Colonic mucosa (tissue), 4 donors: ENCODE measurements around the gene STRIT1. TPM values are rescaled to one million over a fixed set of nuclear protein-coding genes. Genes with fewer than 3 reads are reported as not detected.

Experiments
- DNase-seq: peaks from one replicate; pipeline ENCODE4 v3.0.0-alpha.2; 2020
- H3K27ac ChIP-seq: fragments of 200-600 bp; one replicate; pipeline ENCODE4 v1.8.0; 2021
- H3K27me3 ChIP-seq: fragments of 200-600 bp; one replicate; pipeline ENCODE4 v1.8.0; 2021
- H3K36me3 ChIP-seq: fragments of 200-600 bp; one replicate; pipeline ENCODE4 v1.8.0; 2021
- H3K4me1 ChIP-seq: fragments of 200-600 bp; one replicate; pipeline ENCODE4 v1.8.0; 2021; ENCODE audit warnings: mild to moderate bottlenecking
- H3K4me3 ChIP-seq: fragments of 200-600 bp; one replicate; pipeline ENCODE4 v1.8.0; 2021
- H3K9ac ChIP-seq, 2 donors: one replicate each; pipeline ENCODE4 v1.7.0; 2013; ENCODE audit warnings: control low read depth in 2 of 2, low read depth in 2 of 2, low read length in 2 of 2
- H3K9me3 ChIP-seq: fragments of 200-600 bp; one replicate; pipeline ENCODE4 v1.8.0; 2021
- CTCF ChIP-seq: fragments of 200-600 bp; IDR thresholded peaks from one replicate; pipeline ENCODE4 v1.8.0; 2022; ENCODE audit warnings: antibody characterized with exemption, mild to moderate bottlenecking
- intact Hi-C: fragments of 100-400 bp; cut with DNase I; formaldehyde crosslinking; loops from one replicate; pipeline ENCODE4 v1.14.1; 2022
- total RNA-seq, 2 donors: library from RNA; stranded (reverse); fragmentation: NEBNext Ultra II Directional in 1 of 2; extraction: Animal tissue kit (Norgen Biotek cat#: 25700) in 1 of 2; gene quantifications; one replicate each; pipeline ENCODE4 v1.2.1, GENCODE V29; 2021
- donor health status: healthy.
- donor health status: DM: no; HTN: no; CAD: no.
- donor health status: DM: no; HTN: no; CAD: no.

Gene STRIT1
- total RNA-seq, 2 donors from 2014 or later = not detected

- no peak overlapping the region for H3K27ac ChIP-seq
- no peaks in the 10 kb centered on the region for H3K27me3 ChIP-seq
- H3K9me3 ChIP-seq = no peaks in the 10 kb centered on the region
- no peak for TF ChIP-seq CTCF
- H3K4me3 ChIP-seq = no peak overlapping the region
- no peaks in the 10 kb centered on the region for H3K4me1 ChIP-seq
- no peak overlapping the region for H3K9ac ChIP-seq
- intact Hi-C loops = no loop called here
- DNase-seq = no peak
- H3K36me3 ChIP-seq = no peaks in the 10 kb centered on the region
Observed at GRCh38 chr3:155252021-155252420, 41.5 kb downstream of the STRIT1 start.

- no peak overlapping the region for H3K27ac ChIP-seq
- H3K4me3 ChIP-seq = no peak overlapping the region
- no peaks in the 10 kb centered on the region for H3K36me3 ChIP-seq
- no peaks in the 10 kb centered on the region for H3K4me1 ChIP-seq
- H3K9ac ChIP-seq = no peak overlapping the region
- TF ChIP-seq CTCF = no peak
- H3K27me3 ChIP-seq = no peaks in the 10 kb centered on the region
- DNase-seq = no peak
- intact Hi-C loops = no loop called here
- no peaks in the 10 kb centered on the region for H3K9me3 ChIP-seq
Observed at GRCh38 chr3:155248531-155249187, 44.8 kb downstream of the STRIT1 start.

- Histone ChIP-seq H3K27me3 (no peaks in the 10 kb centered on the region), H3K4me1 (no peaks in the 10 kb centered on the region), H3K36me3 (no peaks in the 10 kb centered on the region), H3K27ac (no peak overlapping the region), H3K9ac (no peak overlapping the region), H3K9me3 (no peaks in the 10 kb centered on the region), H3K4me3 (no peak overlapping the region)
- intact Hi-C loops = no loop called here
- no peak for DNase-seq
- no peak for TF ChIP-seq CTCF
Observed at GRCh38 chr3:155244699-155245098, 48.8 kb downstream of the STRIT1 start.

- intact Hi-C loops = no loop called here
- Histone ChIP-seq H3K4me3 (no peak overlapping the region), H3K27me3 (no peaks in the 10 kb centered on the region), H3K36me3 (no peaks in the 10 kb centered on the region), H3K27ac (no peak overlapping the region), H3K9me3 (no peaks in the 10 kb centered on the region), H3K9ac (no peak overlapping the region), H3K4me1 (no peaks in the 10 kb centered on the region)
- TF ChIP-seq CTCF = no peak
- DNase-seq = no peak
Observed at GRCh38 chr3:155244216-155244615, 49.3 kb downstream of the STRIT1 start.

GRCh38 chr3:155243512-155243921 lies 50.0 kb downstream of the STRIT1 start:
- Histone ChIP-seq H3K4me1 (no peaks in the 10 kb centered on the region), H3K27me3 (no peaks in the 10 kb centered on the region), H3K27ac (no peak overlapping the region), H3K4me3 (no peak overlapping the region), H3K9ac (no peak overlapping the region), H3K9me3 (no peaks in the 10 kb centered on the region), H3K36me3 (no peaks in the 10 kb centered on the region)
- no peak for DNase-seq
- TF ChIP-seq CTCF = no peak
- intact Hi-C loops = no loop called here
